ENCODE data around the gene ATRN. TPM values are rescaled to one million over a fixed set of nuclear protein-coding genes. Genes with fewer than 3 reads are reported as not detected.

Gene ATRN
- total RNA-seq, 2 donors from 2014 or later: 17.0 to 23.1 TPM

- H3K36me3 ChIP-seq: no peaks in the 10 kb centered on the region
- no peak overlapping the region for H3K27ac ChIP-seq
- H3K9me3 ChIP-seq: no peaks in the 10 kb centered on the region
- DNase-seq: no peak
- no peak for TF ChIP-seq CTCF (IDR thresholded peaks at IDR 0.05)
- H3K4me3 ChIP-seq: no peak overlapping the region
- H3K9ac ChIP-seq (ENCODE audit: low read depth in 2 of 2, low read length in 2 of 2): no peak overlapping the region
- no peaks in the 10 kb centered on the region for H3K4me1 ChIP-seq
- H3K27me3 ChIP-seq: no peaks in the 10 kb centered on the region
- intact Hi-C loops (cut with DNase I): no loop called here
Measured at GRCh38 chr20:3630429-3630828, 159.6 kb downstream of the ATRN start.

- no peaks in the 10 kb centered on the region for H3K9me3 ChIP-seq
- H3K4me1 ChIP-seq: no peaks in the 10 kb centered on the region
- H3K9ac ChIP-seq (ENCODE audit: low read depth in 2 of 2, low read length in 2 of 2): no peak overlapping the region
- intact Hi-C loops (cut with DNase I): no loop called here
- H3K36me3 ChIP-seq: no peaks in the 10 kb centered on the region
- no peak for DNase-seq
- no peaks in the 10 kb centered on the region for H3K27me3 ChIP-seq
- H3K4me3 ChIP-seq: no peak overlapping the region
- no peak overlapping the region for H3K27ac ChIP-seq
- TF ChIP-seq CTCF (IDR thresholded peaks at IDR 0.05): no peak
Measured at GRCh38 chr20:3631534-3631933, 160.7 kb downstream of the ATRN start.

- H3K36me3 ChIP-seq: no peaks in the 10 kb centered on the region
- H3K4me3 ChIP-seq: no peak overlapping the region
- TF ChIP-seq CTCF (IDR thresholded peaks at IDR 0.05): no peak
- H3K9ac ChIP-seq (ENCODE audit: low read depth in 2 of 2, low read length in 2 of 2): no peak overlapping the region
- no peaks in the 10 kb centered on the region for H3K4me1 ChIP-seq
- H3K9me3 ChIP-seq: no peaks in the 10 kb centered on the region
- H3K27me3 ChIP-seq: no peaks in the 10 kb centered on the region
- intact Hi-C loops (cut with DNase I): no loop called here
- DNase-seq: no peak
- H3K27ac ChIP-seq: no peak overlapping the region
Measured at GRCh38 chr20:3632311-3633004, 161.6 kb downstream of the ATRN start.

- DNase-seq: no peak
- Histone ChIP-seq H3K4me3 (no peak overlapping the region), H3K36me3 (no peaks in the 10 kb centered on the region), H3K4me1 (no peaks in the 10 kb centered on the region), H3K27ac (no peak overlapping the region), H3K9ac (ENCODE audit: low read depth in 2 of 2, low read length in 2 of 2) (no peak overlapping the region), H3K27me3 (no peaks in the 10 kb centered on the region), H3K9me3 (no peaks in the 10 kb centered on the region)
- no peak for TF ChIP-seq CTCF (IDR thresholded peaks at IDR 0.05)
- intact Hi-C loops (cut with DNase I): no loop called here
Measured at GRCh38 chr20:3633913-3634478, 163.2 kb downstream of the ATRN start.

GRCh38 chr20:3635346-3635745, 164.5 kb downstream of the ATRN start:
- Histone ChIP-seq H3K4me3 (no peak overlapping the region), H3K36me3 (no peaks in the 10 kb centered on the region), H3K9ac (ENCODE audit: low read depth in 2 of 2, low read length in 2 of 2) (no peak overlapping the region), H3K27ac (no peak overlapping the region), H3K4me1 (no peaks in the 10 kb centered on the region), H3K9me3 (no peaks in the 10 kb centered on the region), H3K27me3 (no peaks in the 10 kb centered on the region)
- intact Hi-C loops (cut with DNase I): no loop called here
- no peak for DNase-seq
- no peak for TF ChIP-seq CTCF (IDR thresholded peaks at IDR 0.05)
